HL-60/S4 (cell line): ENCODE measurements around the gene TOX2.

Experiments
- in situ Hi-C: fragments of 300-500 bp; cut with MboI; formaldehyde crosslinking; loops from 2 replicates; pipeline ENCODE4 v1.14.3; 2022; ENCODE audit warnings: low sequenced_read_pairs

TOX2 gene

GRCh38 chr20:44115762-44116644 is 201.4 kb downstream of the TOX2 start:
- in situ Hi-C loops, result loop anchor here (5.0 kb wide), 1 partner anchor 71 kb away; the partner anchor contains the start of gene JPH2

DNA sequence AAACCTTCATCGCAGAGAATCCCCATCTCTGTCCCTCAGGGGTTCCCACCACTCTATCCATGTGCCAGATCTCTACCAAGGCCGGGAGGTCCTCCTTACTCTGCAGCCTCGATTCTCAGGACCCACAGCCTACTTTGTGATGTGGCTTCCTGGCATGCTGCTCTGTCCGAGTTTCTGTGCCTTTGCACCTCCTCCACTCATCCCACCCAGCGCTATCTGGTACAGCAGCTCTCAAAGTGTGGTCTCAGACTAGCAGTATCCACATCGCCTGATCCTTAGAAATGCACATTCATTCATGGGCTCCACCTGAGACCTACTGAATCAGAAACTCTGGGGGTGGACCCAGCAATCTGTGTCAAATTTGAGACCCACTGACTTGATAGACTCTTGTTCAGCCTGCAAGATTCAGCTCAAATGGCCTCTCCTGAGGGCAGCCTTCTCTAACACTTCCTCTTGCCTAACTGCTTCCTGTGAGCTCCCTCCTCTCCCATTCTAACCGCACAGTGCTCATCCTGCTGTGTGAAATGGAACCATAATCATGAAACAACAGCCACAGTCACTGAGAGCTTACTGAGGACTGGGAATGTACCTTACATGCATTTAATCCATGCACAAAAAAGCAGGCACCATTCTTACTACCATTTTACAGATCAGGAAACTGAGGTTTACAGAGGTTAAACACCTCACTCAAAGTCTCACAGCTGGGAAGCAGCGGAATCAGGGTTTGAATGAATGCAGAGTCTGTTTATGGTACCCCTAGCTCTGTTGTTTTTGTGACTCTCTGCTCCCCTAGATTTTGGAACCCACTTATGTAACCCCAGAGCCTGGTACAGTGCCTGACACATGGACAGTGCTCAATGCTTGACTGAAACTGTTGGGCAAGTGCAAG is 202.9 kb downstream of the TOX2 start:
- in situ Hi-C loops, result loop anchor here (5.0 kb wide), 1 partner anchor 70 kb away; the partner anchor contains the start of gene JPH2

- in situ Hi-C loops, result loop anchor here (5.0 kb wide), 1 partner anchor 69 kb away; the partner anchor contains the start of gene JPH2
Observed at GRCh38 chr20:44118185-44119033, 203.8 kb downstream of the TOX2 start.
